ENCODE data around the gene DPEP2NB. TPM values are rescaled to one million over a fixed set of nuclear protein-coding genes. Genes with fewer than 3 reads are reported as not detected.

DPEP2NB gene
- total RNA-seq, 2 donors from 2014 or later, result 0.62 TPM; not detected in 1

- Histone ChIP-seq H3K4me3 (peak overlapping the region; percentile 67 to 78), H3K36me3 (no peaks in the 10 kb centered on the region), H3K4me1 (replicated peaks) (peaks cover 8% of the 10 kb centered on the region), H3K27ac (peak overlapping the region; percentile 84 to 88), H3K9me3 (no peaks in the 10 kb centered on the region), H3K27me3 (replicated peaks; ENCODE audit: insufficient read depth) (no peaks in the 10 kb centered on the region)
- intact Hi-C loops (cut with DNase I), result no loop called here
- DNase-seq (ENCODE audit: low spot score), result no peak
- TF ChIP-seq POLR2A (IDR thresholded peaks at IDR 0.05) (no peak), POLR2AphosphoS5 (IDR thresholded peaks at IDR 0.05) (no peak), CTCF (IDR thresholded peaks at IDR 0.05) (no peak)
- whole genome bisulfite sequencing, result 33% methylated on average over 40 of the region's 40 CpGs
Measured at GRCh38 chr16:67969254-67970039, 46.3 kb downstream of the DPEP2NB start.

GRCh38 chr16:67968400-67969253 is 47.1 kb downstream of the DPEP2NB start, which contains the start of gene SLC12A4:
Gene SLC12A4, minus strand, starts transcription at chr16:67968637. Its CDS starts 84 bp downstream, at chr16:67968553.
- no peaks in the 10 kb centered on the region for H3K9me3 ChIP-seq
- no peaks in the 10 kb centered on the region for H3K36me3 ChIP-seq
- under 1% methylated on average over 60 of the region's 78 CpGs for WGBS
- peak; percentile 76 for DNase-seq (ENCODE audit: low spot score)
- peak; percentile 88 for TF ChIP-seq POLR2A (IDR thresholded peaks at IDR 0.05)
- peak; percentile 74 for TF ChIP-seq POLR2AphosphoS5 (IDR thresholded peaks at IDR 0.05)
- peak in 2 of 4 experiments; percentile 8 to 10 for TF ChIP-seq CTCF (IDR thresholded peaks at IDR 0.05)
- H3K27me3 ChIP-seq (replicated peaks; ENCODE audit: insufficient read depth), result no peaks in the 10 kb centered on the region
- intact Hi-C loops (cut with DNase I), result no loop called here
- H3K4me1 ChIP-seq (replicated peaks), result peaks cover 8% of the 10 kb centered on the region
- peak within 1 kb of the TSS; percentile 67 to 78 for H3K4me3 ChIP-seq
- H3K27ac ChIP-seq, result peak within 1 kb of the TSS; percentile 84 to 88

- Histone ChIP-seq H3K27ac (peak overlapping the region; percentile 84 to 88), H3K4me1 (replicated peaks) (peaks cover 8% of the 10 kb centered on the region), H3K27me3 (replicated peaks; ENCODE audit: insufficient read depth) (no peaks in the 10 kb centered on the region), H3K4me3 (peak overlapping the region; percentile 67 to 78), H3K36me3 (no peaks in the 10 kb centered on the region), H3K9me3 (no peaks in the 10 kb centered on the region)
- TF ChIP-seq POLR2A (IDR thresholded peaks at IDR 0.05) (no peak), CTCF (IDR thresholded peaks at IDR 0.05) (no peak), POLR2AphosphoS5 (IDR thresholded peaks at IDR 0.05) (no peak)
- 0% methylated on average over 35 of the region's 45 CpGs for whole genome bisulfite sequencing
- no peak for DNase-seq (ENCODE audit: low spot score)
- intact Hi-C loops (cut with DNase I), result no loop called here
Measured at GRCh38 chr16:67967958-67968399, 47.7 kb downstream of the DPEP2NB start.

GRCh38 chr16:67967183-67967957 is 48.3 kb downstream of the DPEP2NB start:
- intact Hi-C loops (cut with DNase I), result no loop called here
- no peak for DNase-seq (ENCODE audit: low spot score)
- Histone ChIP-seq H3K27ac (peak overlapping the region; percentile 84 to 88), H3K36me3 (peaks cover 0 to under 1% of the 10 kb centered on the region in 2 donors), H3K4me3 (peak overlapping the region; percentile 67 to 78), H3K4me1 (replicated peaks) (peaks cover 8% of the 10 kb centered on the region), H3K9me3 (no peaks in the 10 kb centered on the region), H3K27me3 (replicated peaks; ENCODE audit: insufficient read depth) (no peaks in the 10 kb centered on the region)
- 11% methylated on average over 18 of the region's 18 CpGs for WGBS
- TF ChIP-seq POLR2A (IDR thresholded peaks at IDR 0.05) (no peak), POLR2AphosphoS5 (IDR thresholded peaks at IDR 0.05) (no peak)
